ENCODE results near the gene CHTF18. TPM values are rescaled to one million over a fixed set of nuclear protein-coding genes. Genes with fewer than 3 reads are reported as not detected.
"Not testable (repeated sequence)": the region's sequence is repeated elsewhere in the genome, so short reads cannot be mapped to it uniquely, and the experiment has no call there.

CHTF18 gene
- total RNA-seq, 4 donors from 2014 or later: 5.0 to 17.8 (median 7.3) TPM

DNA sequence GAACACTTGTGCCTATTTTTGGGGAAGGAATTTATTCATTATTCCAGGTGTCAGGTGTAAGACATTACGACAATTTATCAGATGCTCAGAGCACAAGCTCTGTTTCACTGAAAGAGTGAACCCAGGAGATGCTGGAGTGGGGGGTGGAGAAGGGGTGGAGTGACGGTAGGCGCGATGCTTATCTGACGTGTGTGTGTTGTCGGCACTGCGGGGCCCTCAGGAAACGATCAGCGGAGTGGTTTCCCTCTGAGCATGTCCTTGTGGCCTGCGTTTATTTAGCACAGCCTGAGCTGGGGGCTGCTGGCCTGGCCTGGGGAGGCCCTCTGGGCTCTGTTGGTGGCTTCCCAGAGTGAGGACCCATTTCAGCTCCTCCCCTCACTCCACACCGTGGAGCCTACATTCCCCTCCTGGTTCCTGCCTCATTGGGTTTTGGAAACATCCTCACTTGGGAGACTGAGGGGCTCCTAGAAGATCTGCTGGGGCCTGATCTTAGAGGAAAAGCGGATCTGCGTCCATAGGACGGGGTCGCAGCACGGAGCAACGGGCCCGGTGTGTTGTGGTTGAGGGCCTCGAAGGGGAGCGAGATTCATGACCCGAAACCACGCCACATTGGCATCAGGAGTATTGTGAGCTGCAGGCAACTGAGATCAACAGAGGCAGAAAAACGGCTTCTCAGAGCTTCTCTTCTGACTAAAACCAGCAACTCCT lies 31.1 kb downstream of the CHTF18 start:
- Histone ChIP-seq H3K9me3 (no peaks in the 10 kb centered on the region), H3K4me1 (no peaks in the 10 kb centered on the region), H3K27ac (no peak overlapping the region), H3K4me3 (no peak overlapping the region), H3K27me3 (peaks cover 0 to 99% (median 9%) of the 10 kb centered on the region in 4 donors), H3K36me3 (no peaks in the 10 kb centered on the region)
- WGBS, 2 donors: 50 to 73% methylated on average over 22 of the region's 23 CpGs
- TF ChIP-seq, protein P1, sequence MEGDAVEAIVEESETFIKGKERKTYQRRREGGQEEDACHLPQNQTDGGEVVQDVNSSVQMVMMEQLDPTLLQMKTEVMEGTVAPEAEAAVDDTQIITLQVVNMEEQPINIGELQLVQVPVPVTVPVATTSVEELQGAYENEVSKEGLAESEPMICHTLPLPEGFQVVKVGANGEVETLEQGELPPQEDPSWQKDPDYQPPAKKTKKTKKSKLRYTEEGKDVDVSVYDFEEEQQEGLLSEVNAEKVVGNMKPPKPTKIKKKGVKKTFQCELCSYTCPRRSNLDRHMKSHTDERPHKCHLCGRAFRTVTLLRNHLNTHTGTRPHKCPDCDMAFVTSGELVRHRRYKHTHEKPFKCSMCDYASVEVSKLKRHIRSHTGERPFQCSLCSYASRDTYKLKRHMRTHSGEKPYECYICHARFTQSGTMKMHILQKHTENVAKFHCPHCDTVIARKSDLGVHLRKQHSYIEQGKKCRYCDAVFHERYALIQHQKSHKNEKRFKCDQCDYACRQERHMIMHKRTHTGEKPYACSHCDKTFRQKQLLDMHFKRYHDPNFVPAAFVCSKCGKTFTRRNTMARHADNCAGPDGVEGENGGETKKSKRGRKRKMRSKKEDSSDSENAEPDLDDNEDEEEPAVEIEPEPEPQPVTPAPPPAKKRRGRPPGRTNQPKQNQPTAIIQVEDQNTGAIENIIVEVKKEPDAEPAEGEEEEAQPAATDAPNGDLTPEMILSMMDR (IDR thresholded peaks at IDR 0.05): no peak
- no peak for TF ChIP-seq POLR2A (IDR thresholded peaks at IDR 0.05)
- DNase-seq: no peak
- intact Hi-C loops (cut with DNase I): loop anchor here (10.0 kb wide), 1 partner anchor 235 kb away; no protein-coding TSS in a partner anchor

DNA sequence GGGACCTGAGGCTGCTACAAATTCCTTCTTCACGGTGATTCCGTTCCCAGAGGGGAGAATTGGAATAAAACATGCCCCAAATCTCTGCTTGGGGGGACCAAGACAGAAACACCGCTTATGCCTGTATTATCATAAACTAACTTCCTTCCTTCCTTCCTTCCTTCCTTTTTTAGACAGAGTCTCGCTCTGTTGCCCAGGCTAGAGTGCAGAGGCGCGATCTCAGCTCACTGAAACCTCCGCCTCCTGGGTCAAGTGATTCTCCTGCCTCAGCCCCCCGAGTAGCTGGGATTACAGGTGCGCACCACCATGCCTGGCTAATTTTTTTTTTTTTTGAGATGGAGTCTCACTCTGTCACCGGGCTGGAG lies 31.6 kb downstream of the CHTF18 start:
- WGBS, 2 donors: 42 to 80% methylated on average over 6 to 8 of the region's 10 CpGs
- H3K36me3 ChIP-seq; H3K9me3 ChIP-seq; H3K4me1 ChIP-seq; intact Hi-C loops (cut with DNase I); DNase-seq; H3K27ac ChIP-seq; H3K4me3 ChIP-seq: not testable (repeated sequence)
- H3K27me3 ChIP-seq: peaks cover 0 to 99% (median 8%) of the 10 kb centered on the region in 4 donors

DNA sequence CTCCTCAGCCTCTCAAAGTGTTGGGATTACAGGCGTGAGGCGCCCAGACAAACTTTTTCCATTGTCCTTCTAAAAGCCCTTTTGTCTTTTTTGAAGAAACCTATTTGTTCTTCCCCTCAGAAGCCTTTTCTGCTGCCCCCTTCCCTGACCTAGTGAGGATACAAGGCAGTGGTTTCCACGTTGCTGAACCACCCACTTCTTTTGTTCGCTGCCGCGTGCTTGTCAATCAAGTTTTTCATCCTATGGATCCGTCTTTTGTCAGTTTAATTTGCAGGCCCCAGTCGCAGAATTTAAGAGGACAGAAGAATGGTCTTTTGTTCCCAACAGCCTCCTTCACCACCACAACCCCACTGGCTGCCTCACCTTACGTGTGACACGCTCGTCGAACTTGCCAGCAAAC lies 32.3 kb downstream of the CHTF18 start:
- no peak overlapping the region for H3K4me3 ChIP-seq
- intact Hi-C loops (cut with DNase I): no loop called here
- WGBS, 2 donors: 56 to 79% methylated on average over 12 of the region's 12 CpGs
- DNase-seq: no peak
- H3K27ac ChIP-seq: no peak overlapping the region
- peaks cover 0 to 12% (median 6%) of the 10 kb centered on the region in 3 donors for H3K4me1 ChIP-seq
- H3K36me3 ChIP-seq: no peaks in the 10 kb centered on the region
- TF ChIP-seq POLR2A (IDR thresholded peaks at IDR 0.05): no peak
- TF ChIP-seq, protein P1 (IDR thresholded peaks at IDR 0.05): no peak
- peaks cover 0 to 99% (median 7%) of the 10 kb centered on the region in 4 donors for H3K27me3 ChIP-seq
- no peaks in the 10 kb centered on the region for H3K9me3 ChIP-seq

DNA sequence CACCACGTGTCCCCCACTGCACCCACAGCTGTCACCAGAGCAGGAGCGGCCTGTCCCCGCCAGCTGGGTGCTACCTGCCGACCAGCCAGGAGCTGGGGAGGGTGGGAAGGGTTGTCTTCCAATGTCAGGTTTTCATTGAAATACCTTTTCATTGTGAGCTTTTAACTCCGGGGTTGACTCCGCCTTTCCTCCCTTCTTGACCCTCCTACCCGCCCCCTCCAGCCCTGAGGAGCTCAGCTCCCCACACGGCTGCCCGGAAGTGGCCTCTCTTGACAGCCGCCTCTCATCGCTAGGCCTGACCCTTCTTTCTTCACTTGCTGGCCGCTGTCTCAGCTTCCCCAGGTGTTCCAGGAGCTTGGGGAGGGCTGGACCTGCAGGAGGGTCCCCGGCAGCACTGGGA lies 33.3 kb downstream of the CHTF18 start:
- TF ChIP-seq, protein P1 (IDR thresholded peaks at IDR 0.05): no peak
- TF ChIP-seq POLR2A (IDR thresholded peaks at IDR 0.05): no peak
- Histone ChIP-seq H3K4me1 (peaks cover 0 to 13% (median 6%) of the 10 kb centered on the region in 3 donors), H3K36me3 (no peaks in the 10 kb centered on the region), H3K27me3 (peaks cover 0 to 96% (median 4%) of the 10 kb centered on the region in 4 donors), H3K27ac (no peak overlapping the region), H3K9me3 (no peaks in the 10 kb centered on the region), H3K4me3 (no peak overlapping the region)
- no peak for DNase-seq
- intact Hi-C loops (cut with DNase I): no loop called here
- 52 to 61% methylated on average over 8 to 10 of the region's 13 CpGs for WGBS, 2 donors

DNA sequence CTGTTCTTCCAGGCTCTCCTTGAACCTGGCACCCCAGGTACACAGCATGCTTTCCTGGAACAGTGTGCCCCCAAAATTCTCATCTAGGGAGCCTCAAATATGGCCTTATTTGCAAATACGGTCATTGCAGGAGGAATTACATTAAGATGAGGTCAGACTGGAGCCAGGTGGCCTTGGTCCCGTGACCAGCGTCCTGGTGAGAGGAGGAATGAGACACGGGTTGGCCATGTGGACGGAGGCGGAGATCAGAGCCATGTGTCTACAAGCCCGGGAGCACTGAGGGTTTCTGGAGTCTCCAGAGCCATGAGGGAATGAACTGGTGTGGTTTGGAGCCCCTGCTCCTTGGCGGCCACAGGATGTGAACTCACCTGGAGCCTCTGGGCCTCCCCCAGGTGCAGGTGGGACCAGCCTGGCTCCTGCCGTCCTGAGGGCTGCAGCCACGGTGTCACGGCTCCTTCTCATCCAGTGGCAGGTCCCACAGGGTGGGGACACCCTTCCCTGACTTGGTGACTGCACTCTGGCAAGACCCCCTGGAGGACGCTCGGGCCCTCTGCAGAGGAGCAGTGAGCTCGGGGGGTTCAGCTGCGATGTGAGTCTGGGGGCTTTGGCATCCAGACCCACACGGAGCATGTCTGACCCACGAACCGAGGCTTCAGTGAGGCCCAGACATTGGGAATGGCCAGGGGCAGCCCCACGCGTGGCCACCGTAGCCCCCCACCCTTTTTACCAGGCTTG lies 33.9 kb downstream of the CHTF18 start:
- Histone ChIP-seq H3K27me3 (peaks cover 0 to 94% (median 2%) of the 10 kb centered on the region in 4 donors), H3K9me3 (no peaks in the 10 kb centered on the region), H3K36me3 (no peaks in the 10 kb centered on the region), H3K4me1 (peaks cover 0 to 13% (median 6%) of the 10 kb centered on the region in 3 donors), H3K27ac (no peak overlapping the region), H3K4me3 (no peak overlapping the region)
- intact Hi-C loops (cut with DNase I): no loop called here
- TF ChIP-seq, protein P1 (IDR thresholded peaks at IDR 0.05): no peak
- no peak for TF ChIP-seq POLR2A (IDR thresholded peaks at IDR 0.05)
- no peak for DNase-seq
- 65 to 91% methylated on average over 11 to 12 of the region's 21 CpGs for WGBS, 2 donors

All from esophagus squamous epithelium (tissue), 5 donors.